Stimulated activated CD4-positive, alpha-beta T cell treated with anti-CD3 and anti-CD28 coated beads, Interleukin-15, amount 100 ng/mL, for 48 hours (primary cell): Measurements from ENCODE around the gene ZBTB9.

Experiments used
- DNase-seq, 2 donors: peaks; one replicate each; pipeline ENCODE4 v3.0.0-alpha.2; 2020; ENCODE audit warnings: low read depth in 2 of 2

ZBTB9 gene, protein sequence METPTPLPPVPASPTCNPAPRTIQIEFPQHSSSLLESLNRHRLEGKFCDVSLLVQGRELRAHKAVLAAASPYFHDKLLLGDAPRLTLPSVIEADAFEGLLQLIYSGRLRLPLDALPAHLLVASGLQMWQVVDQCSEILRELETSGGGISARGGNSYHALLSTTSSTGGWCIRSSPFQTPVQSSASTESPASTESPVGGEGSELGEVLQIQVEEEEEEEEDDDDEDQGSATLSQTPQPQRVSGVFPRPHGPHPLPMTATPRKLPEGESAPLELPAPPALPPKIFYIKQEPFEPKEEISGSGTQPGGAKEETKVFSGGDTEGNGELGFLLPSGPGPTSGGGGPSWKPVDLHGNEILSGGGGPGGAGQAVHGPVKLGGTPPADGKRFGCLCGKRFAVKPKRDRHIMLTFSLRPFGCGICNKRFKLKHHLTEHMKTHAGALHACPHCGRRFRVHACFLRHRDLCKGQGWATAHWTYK

DNA sequence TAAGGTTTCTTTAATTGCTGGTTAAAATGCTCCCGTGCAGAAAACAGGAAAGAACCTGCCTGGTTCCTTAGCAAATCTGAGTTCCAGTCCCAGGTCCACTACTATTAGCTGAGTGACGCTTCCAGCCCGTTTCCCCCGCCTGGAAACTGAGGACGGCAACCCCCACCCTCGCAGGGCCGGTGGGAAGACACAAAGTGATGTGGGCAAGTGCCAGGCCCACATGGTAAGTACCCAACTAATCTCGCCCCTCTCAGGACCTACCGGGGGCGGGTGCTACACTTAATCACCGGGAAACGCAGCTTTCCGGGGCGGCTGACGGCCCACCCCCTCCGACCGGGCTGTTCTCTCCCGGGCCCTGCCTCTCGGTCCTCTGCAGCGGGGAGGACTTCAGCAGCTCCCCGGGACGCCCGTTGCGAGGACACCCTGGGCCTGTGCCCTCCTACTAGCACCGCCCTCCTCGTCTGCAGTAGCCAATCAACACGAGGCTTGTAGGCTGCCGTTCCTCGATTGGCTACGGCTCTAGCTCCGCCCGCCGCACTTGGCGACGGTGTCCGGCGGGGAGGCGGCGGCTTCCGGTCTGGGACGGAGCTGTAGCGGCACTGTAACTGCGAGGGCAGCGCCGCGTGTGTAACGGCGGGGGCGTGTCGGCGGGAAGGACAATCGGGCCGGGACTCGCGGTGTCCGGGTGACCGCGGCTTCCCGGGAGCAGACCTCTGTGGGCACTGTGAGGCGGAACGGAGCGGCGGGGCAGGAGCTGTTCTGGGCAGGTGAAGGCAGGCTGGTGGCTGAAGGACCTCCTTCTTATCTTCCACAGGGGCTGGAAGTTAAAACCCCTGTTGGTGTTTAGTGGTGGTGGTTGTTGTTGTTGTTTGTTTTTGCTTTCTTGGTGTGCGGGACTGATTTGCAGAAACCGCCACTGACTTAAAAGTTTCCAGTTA, at the start of gene ZBTB9:
Gene ZBTB9, plus strand, starts transcription at position 568 of the 938 bp plus-strand sequence. CDS start 525 bp downstream, outside the sequence.
- peak; percentile 92 to 93 for DNase-seq

DNA sequence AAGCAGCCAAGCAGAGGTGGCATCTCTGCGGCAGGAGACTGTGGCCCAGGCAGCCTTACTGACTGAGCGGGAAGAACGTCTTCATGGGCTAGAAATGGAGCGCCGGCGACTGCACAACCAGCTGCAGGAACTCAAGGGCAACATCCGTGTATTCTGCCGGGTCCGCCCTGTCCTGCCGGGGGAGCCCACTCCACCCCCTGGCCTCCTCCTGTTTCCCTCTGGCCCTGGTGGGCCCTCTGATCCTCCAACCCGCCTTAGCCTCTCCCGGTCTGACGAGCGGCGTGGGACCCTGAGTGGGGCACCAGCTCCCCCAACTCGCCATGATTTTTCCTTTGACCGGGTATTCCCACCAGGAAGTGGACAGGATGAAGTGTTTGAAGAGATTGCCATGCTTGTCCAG, 49.5 kb upstream of the ZBTB9 start:
- no peak for DNase-seq

DNA sequence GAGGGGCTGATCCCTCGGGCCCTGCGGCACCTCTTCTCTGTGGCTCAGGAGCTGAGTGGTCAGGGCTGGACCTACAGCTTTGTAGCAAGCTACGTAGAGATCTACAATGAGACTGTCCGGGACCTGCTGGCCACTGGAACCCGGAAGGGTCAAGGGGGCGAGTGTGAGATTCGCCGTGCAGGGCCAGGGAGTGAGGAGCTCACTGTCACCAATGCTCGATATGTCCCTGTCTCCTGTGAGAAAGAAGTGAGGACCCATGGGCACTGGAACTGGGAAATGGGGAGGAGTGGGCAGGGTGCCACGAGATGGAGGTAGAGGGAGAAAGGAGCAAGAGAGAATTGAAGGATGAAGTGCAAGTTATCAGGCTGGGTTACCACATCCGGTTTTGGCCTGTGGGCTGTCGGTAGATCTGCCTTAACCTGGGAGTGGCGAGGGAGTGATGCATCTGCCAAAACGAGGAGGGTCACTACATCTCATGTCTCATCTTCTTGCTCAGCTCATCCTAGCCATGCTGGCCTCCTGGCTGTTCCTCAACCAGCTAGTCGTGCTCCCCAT, 48.9 kb upstream of the ZBTB9 start:
- no peak for DNase-seq

DNA sequence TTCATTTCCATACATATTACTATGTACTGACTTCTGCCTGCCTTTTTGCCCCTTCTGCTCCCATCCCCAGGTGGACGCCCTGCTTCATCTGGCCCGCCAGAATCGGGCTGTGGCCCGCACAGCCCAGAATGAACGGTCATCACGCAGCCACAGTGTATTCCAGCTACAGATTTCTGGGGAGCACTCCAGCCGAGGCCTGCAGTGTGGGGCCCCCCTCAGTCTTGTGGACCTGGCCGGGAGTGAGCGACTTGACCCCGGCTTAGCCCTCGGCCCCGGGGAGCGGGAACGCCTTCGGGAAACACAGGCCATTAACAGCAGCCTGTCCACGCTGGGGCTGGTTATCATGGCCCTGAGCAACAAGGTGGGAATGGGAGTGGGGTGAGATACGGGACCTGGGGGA, 48.2 kb upstream of the ZBTB9 start:
- no peak for DNase-seq

DNA sequence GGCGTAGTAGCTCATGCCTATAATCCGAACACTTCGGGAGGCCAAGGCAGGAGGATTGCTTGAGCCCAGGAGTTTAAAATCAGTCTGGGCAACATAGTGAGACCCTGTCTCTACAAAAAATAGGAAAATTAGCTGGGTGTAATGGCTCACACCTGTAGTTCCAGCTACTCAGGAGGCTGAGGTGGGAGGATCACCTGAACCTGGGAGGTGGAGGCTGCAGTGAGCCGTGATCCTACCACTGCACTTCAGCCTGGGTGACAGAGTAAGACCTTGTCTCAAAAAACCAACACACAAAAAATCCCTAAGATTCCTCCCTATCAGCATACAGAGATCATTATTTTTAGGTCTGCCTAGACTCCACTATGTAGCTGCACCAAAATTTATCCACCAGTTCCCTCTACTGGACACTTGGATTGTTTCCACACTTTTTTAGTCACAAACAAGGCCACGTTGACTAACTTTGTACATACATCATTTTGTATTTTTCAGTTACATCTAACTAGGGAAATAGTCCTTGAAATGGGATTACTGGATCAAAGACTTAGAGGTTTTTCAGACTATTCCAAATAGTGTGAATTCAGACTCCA, 47.2 kb upstream of the ZBTB9 start:
- no peak for DNase-seq

DNA sequence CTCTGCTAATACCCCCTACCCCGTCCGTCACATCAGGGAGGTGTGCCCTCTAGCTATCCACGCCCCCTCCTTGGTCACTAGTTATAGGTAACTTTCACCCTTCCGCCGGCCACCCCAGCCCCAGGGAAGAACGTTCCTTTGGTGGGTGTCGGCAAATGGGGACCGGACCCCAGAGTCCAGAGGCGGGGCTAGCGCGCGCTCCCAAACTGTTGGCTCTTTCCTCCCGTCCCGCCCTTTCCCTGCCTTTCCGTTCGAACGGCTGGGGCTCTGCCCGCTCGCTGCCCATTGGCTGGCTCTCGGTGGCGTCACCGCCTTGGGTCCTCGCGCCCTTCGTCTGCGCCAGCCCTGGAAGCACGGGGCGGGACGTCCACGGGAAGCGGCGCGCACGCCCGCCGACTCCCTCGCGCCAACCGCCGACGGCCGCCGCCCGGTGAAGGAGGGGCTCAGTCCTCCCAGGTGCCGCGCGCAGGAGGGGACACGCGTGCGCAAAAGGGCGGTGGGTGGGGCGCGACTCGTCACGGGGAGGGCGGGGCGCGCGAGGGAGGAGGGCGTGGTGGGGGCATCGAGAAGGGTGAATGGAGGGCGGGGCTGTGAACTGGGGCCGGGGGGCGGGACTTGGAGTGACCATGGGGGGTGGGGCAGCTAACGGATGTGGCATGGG, 44.2 kb upstream of the ZBTB9 start:
- DNase-seq = peak; percentile 96 to 98

DNA sequence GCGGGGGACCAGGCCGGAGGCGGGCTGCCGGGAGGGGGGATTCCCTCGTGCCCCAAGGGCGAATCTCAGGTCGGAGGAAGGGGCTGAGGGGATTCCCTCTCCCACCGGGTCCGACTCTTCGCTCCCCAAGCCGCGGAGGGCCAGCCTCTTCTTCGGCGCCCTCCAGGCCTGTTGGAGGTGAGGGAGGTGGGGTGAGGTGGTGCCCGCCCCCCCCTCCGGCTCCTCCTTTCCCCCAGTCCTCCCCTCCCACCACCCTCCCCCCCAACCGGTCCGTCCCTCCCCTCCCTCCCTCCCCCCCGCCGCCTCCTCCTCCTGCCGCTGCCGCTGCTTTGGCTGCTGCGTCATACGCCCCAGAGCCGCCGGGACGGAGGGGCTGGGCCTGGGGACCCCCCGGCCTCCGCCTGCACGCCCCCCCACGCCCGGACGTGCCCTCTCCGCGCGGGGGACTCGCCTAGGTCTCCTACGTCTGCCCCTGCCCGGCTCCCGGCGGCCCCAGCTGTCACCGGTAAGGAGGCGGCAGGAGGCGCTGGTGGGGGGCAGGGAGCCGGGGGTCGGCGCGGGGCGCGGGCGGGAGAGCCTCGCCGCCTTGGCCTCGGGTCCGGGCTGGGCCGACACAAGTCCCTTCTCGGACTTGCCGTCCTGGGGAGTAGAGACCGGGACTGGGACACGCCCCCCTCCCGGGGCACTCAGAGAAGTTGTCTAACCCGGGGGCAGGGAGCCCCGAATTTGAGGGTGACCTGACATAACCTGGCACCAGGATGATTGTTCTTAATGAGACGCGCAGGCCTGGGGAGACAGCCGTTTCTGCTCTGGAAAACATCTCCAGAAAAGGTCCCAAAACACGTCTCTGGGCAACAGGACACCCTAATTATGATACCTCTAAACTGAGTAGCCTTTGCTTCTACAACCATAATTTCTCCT, 43.4 kb upstream of the ZBTB9 start, which contains the start of gene PHF1:
Gene PHF1, plus strand, starts transcription at position 304 of the 921 bp plus-strand sequence. CDS start 1,250 bp downstream, outside the sequence.
- no peak for DNase-seq

DNA sequence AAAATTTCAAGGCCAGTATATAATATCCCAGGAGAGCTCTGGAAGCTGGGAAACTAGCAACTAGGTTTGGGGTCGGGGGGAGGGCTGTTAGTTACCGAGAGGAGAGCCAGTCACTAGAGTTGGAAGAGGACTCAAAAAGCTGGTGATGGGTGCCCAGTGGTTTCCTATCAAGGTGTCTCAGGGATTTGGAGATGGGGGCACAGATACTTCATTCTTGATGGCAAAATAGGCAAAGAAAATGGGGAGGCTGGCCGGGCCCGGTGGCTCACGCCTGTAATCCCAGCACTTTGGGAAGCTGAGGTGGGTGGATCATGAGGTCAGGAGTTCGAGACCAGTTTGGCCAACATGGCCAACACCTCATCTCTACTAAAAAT, 42.8 kb upstream of the ZBTB9 start:
- no peak for DNase-seq

DNA sequence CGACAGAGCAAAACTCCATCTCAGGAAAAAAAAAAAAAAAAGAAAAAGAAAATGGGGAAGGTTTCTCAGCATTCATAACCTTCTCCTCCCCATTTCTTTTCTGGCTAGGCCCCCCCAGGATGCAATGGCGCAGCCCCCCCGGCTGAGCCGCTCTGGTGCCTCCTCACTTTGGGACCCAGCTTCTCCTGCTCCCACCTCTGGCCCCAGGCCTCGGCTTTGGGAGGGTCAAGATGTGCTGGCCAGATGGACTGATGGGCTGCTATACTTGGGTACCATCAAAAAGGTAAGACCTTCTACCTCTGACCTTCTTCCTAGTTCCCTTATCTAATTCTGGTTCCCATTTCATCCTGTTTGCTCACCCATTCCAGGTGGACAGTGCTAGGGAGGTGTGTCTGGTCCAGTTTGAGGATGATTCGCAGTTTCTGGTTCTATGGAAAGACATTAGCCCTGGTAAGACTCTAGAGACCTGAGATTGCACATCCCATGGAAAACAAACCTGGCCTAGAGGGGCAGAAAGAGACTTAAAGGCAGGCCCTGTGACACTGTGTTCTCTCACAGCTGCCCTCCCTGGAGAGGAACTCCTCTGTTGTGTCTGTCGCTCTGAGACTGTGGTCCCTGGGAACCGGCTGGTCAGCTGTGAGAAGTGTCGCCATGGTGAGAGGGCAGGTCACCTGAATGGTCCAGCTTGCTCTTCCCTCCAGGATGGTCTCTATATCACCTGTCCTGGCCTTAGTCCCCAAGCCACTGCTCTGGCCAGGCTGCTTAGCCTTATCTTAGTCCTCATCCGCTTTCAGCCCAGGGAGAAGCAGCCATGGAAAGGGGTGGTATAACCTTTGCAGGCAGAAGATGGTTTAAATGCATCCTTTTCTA, 42.0 kb upstream of the ZBTB9 start:
- no peak for DNase-seq

DNA sequence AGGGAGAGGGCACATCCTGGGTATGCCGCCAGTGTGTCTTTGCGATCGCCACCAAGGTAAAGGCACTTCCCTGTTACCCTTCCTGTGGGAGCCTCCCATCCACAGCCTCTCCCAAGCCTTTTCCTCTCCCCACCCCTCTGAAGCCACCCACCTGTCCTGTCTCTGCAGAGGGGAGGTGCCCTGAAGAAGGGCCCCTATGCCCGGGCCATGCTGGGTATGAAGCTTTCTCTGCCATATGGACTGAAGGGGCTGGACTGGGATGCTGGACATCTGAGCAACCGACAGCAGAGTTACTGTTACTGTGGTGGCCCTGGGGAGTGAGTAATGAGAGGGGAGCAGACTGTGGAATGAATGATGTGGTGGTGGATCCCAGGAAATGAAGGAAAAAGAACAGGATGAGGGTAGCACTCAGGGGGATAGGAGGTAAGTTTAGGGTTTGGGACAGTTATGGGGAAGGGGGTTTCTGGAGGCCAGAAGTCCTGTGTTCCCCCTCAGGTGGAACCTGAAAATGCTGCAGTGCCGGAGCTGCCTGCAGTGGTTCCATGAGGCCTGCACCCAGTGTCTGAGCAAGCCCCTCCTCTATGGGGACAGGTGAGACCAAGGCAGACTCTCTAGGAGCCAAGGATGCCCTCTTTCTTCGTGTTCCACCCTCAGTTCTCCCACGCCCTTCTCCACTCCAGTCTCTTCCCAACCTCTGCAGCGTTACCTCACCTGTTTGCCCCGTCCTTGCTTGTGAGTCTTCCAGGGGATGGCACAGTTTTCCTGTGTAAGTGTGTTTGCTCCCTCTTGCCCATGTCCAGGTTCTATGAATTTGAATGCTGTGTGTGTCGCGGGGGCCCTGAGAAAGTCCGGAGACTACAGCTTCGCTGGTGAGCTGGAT, 40.9 kb upstream of the ZBTB9 start:
- DNase-seq = no peak

DNA sequence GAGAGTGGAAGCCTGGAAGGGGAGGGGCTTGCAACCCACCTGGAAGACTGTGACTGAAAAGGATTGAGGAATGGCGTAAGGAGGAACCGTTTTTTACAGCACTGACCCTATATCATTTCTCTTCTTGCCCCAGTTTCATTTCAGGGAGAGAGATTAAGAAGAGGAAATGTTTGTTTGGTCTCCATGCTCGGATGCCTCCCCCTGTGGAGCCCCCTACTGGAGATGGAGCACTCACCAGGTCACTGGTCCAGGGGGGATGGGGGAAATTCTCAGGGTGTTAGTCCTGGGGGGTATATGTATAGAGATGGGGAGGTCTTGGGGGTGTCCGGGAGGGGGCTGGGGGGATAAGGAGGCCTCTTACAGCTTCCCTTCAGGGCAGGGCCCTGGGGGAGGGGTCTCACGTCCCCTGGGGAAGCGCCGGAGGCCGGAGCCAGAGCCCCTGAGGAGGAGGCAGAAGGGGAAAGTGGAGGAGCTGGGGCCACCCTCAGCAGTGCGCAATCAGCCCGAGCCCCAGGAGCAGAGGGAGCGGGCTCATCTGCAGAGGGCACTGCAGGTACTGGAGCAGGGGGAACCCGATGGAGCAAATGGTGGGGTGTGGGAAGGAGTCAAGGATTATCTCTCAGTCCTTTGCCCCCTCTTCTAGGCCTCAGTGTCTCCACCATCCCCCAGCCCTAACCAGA, 39.6 kb upstream of the ZBTB9 start:
- no peak for DNase-seq

DNA sequence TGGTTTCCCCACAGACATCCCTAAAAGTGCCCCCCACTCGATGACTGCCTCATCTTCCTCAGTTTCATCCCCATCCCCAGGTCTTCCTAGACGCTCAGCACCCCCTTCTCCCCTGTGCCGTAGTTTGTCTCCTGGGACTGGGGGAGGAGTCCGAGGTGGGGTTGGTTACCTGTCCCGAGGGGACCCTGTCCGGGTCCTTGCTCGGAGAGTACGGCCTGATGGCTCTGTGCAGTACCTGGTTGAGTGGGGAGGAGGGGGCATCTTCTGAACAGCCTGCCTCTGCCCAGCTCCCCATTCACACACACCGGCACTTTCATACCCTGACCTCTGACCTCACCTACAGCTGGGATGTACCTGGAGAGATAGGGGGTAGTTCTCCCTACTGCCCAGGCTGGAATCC, 38.5 kb upstream of the ZBTB9 start:
- DNase-seq = no peak

DNA sequence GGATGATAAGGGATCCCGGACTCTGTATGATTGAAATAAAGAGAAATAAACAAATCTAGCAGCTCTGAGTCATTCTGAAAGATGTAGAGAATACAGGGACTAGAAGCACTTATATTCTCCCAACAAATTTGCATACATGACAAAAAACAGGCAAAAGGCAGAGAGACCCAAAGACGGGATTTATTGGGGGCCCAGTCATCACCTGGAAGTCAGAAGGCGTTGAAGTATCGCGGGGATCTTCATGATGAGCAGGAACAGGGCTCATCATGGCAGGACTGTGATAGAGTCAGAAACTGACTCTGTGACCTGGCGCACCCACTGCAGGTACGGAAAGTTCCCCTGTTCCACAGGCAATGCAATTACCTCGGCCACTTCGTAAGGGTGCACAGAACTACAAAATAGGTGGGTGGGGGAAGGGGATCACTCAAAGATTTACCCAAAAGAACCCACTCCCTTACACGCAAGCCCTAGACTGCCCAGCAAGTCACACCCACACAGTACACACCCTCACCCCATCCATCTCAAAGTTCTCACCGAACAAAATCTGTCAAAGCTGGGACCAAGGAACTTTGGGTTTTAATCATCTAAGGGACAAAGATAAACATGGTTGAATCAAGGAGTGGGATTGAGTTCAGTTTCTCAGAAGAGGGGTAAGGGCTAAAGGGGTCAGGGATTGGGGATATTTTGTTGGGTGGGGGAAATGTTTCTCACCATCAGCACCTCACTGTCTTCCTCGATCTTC, 37.8 kb upstream of the ZBTB9 start:
- no peak for DNase-seq

DNA sequence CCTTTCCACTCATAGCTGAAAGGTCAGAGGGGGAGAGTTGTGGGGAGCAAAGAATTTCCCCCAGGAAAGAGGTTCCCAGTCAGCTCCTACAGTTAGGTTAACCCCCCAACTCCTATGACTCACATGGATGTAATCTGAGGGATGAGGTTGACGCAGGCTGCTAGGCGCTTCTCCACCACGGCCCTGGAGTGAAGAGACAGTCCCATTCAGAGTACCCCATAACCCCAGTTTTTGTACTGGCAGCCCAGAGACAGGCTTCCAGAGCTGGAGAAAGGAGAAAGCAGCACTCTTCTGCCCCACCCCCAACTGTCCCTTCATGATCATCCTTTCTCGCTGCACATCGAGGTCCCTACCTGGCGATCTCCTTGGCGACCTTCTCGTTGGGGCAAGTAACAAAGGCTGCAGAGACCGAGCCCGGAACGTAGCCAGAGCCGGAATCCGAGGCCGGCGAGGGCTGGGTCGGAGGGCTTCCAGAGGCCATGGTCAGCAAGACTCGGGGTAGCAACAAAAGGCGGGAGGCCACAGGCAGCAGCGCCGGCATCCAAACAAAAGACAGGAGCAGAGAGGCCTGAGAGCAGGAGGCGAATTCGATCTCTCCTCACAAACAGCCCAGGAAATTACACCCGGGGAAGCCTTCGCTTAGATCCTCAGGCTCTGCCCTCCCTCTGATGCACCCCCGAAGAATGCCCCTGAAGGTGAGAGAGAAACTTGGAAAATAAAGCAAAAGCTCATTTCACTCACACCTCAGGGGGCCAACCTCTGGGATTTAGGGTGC, 37.1 kb upstream of the ZBTB9 start:
- no peak for DNase-seq

DNA sequence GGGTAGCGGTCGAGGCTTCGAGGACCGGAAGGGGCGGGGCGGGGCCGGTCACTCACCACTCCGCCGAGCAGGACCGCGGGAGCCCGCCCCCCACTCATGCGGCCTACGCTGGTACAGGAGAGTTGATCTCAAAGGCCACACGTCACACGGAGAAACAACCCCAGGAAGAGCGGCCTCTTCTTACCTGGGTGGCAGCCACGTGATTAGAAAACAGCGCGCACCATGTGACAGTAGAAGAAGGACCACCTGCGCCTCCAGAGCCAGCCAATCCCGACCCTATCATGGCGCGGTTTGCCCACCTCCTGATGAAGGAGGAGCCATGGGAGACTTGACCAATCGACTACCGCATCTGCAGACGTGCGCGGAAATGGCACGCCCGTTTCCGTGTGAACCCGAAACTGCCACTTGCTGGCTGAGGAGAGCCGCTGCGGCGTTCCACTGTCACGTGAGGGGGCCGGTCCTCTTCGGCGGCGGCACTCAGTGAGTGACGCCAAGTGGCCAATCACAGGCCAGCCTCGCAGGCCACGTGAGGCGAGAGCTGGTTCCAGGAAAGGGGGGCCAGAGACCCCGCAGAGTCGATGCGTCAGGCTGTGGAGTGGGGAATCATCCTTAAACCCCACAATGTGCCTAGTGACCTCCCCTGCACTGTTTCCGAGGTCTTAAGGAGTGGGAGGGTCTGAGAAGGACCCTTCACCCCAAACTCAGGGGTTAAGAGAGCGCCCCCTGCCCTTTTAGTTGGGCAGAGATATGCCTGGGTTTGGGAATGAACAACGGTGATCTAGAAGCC, 36.3 kb upstream of the ZBTB9 start, which contains the start of gene CUTA:
Gene CUTA, minus strand, starts transcription at position 205 of the 787 bp plus-strand sequence. Its CDS starts 107 bp downstream, at position 98.
- DNase-seq = peak; percentile 99
